Right cardiac atrium (tissue), 5 donors: ENCODE results near the gene HBG2. TPM values are rescaled to one million over a fixed set of nuclear protein-coding genes. Genes with fewer than 3 reads are reported as not detected.
"Not testable (repeated sequence)": the region's sequence is repeated elsewhere in the genome, so short reads cannot be mapped to it uniquely, and the experiment has no call there.

ENCODE experiments used
- ATAC-seq, 2 donors: fragments of 200-7000 bp; cut with Tn5 transposase; one replicate each; pipeline versions ENCODE4 v1.8.0 to v1.9.1; 2020; ENCODE audit warnings: moderate library complexity in 2 of 2, mild to moderate bottlenecking in 1 of 2
- DNase-seq, 3 donors: peaks; one replicate each; pipeline ENCODE4 v3.0.0-alpha.2; 2020
- H3K27ac ChIP-seq: one replicate; pipeline ENCODE4 v1.5.1; 2013; ENCODE audit warnings: mild to moderate bottlenecking, low read length, control low read depth, moderate library complexity
- H3K27me3 ChIP-seq: one replicate; pipeline ENCODE4 v1.6.1; 2013; ENCODE audit not compliant: control insufficient read depth, insufficient read depth
- H3K4me1 ChIP-seq: one replicate; pipeline ENCODE4 v1.6.1; 2013; ENCODE audit warnings: low read length; ENCODE audit not compliant: control insufficient read depth, insufficient read depth
- H3K4me3 ChIP-seq: one replicate; pipeline ENCODE4 v1.5.1; 2013; ENCODE audit warnings: low read length, control low read depth
- H3K9me3 ChIP-seq: one replicate; pipeline ENCODE4 v1.6.1; 2013; ENCODE audit warnings: low read length; ENCODE audit not compliant: control insufficient read depth
- WGBS: extraction: QIAGEN DNeasy Blood & Tissue Kit; methylation state at CpG from one replicate; pipeline ENCODE4 v1.1.7; 2013; 5-methylcytosine and 5-hydroxymethylcytosine counted together
- intact Hi-C, 4 donors: fragments of 100-400 bp; cut with DNase I; formaldehyde crosslinking; loops; one replicate each; pipeline versions ENCODE4 v1.11.0 to v1.14.0; 2022 to 2023
- long read RNA-seq, 4 donors: library from polyadenylated mRNA; unstranded; transcript quantifications; one replicate each; pipeline ENCODE4 v2.0.0, GENCODE V29; 2020 to 2021
- polyA plus RNA-seq: library from polyadenylated mRNA; stranded (reverse); fragments of 200-250 nt; gene quantifications from one replicate; pipeline ENCODE4 v1.2.3, GENCODE V29; 2013
- total RNA-seq, 4 donors: library from RNA; stranded (reverse); fragmentation: NEBNext Ultra II Directional; extraction: Animal tissue kit (Norgen Biotek cat#: 25700); gene quantifications; one replicate each; pipeline ENCODE4 v1.2.1, GENCODE V29; 2021
- donor health status: healthy with polysubstance abuse.
- donor health status: DM: no; HTN: yes; CAD: no.
- donor health status: DM: no; HTN: no; CAD: no.
- donor health status: DM: no; HTN: yes; CAD: no; lungs with severe emphysema.
- donor health status: DM: yes; HTN: yes; CAD: no.

Gene HBG2
- total RNA-seq = 1 to 10 TPM in 1 of 4 donors, under 1 TPM in 1, not detected in 2; 0.44 to 1.1 TPM
- polyA plus RNA-seq = 0.27 TPM
- long read RNA-seq, donor 1 = 0 reads
- long read RNA-seq, donor 2 = 0 reads
- long read RNA-seq, donor 3 = 0 reads
- long read RNA-seq, donor 4 = 0 reads

DNA sequence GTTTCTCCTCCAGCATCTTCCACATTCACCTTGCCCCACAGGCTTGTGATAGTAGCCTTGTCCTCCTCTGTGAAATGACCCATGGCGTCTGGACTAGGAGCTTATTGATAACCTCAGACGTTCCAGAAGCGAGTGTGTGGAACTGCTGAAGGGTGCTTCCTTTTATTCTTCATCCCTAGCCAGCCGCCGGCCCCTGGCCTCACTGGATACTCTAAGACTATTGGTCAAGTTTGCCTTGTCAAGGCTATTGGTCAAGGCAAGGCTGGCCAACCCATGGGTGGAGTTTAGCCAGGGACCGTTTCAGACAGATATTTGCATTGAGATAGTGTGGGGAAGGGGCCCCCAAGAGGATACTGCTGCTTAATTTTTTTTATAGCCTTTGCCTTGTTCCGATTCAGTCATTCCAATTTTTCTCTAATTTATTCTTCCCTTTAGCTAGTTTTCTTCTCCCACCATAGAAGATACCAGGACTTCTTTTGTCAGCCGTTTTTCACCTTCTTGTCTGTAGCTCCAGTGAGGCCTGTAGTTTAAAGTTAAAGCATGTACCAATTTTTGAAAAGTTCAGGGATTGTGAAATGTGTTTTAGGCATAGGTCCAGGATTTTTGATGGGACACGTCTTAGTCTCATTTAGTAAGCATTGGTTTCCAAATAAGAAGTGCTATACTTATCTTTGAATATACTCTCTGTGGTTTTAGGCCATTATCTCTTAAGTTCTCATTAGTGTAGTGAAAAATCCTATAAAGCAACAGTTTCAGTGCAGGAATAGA is at the start of gene HBG2:
HBG2 (minus strand) TSS at position 136 of the 768 bp plus-strand sequence; CDS start at position 83, 53 bp downstream.
- H3K9me3 ChIP-seq, H3K4me3 ChIP-seq, H3K27ac ChIP-seq, H3K4me1 ChIP-seq, H3K27me3 ChIP-seq, intact Hi-C loops, DNase-seq: not testable (repeated sequence)
- WGBS = 53% methylated on average over 4 of the region's 9 CpGs
- ATAC-seq = peak in 1 of 2 donors; percentile 13

- no peak overlapping the region for H3K4me3 ChIP-seq
- DNase-seq (no peak), ATAC-seq (no peak)
- H3K9me3 ChIP-seq = no peaks in the 10 kb centered on the region
- no peaks in the 10 kb centered on the region for H3K4me1 ChIP-seq
- intact Hi-C loops = no loop called here
- WGBS = 95% methylated on average over 1 of the region's 1 CpG
- H3K27ac ChIP-seq = no peak overlapping the region
- no peaks in the 10 kb centered on the region for H3K27me3 ChIP-seq
Measured at GRCh38 chr11:5304046-5304445, 49.5 kb upstream of the HBG2 start.

GRCh38 chr11:5303626-5304025 is 49.0 kb upstream of the HBG2 start:
- no peak overlapping the region for H3K27ac ChIP-seq
- no peaks in the 10 kb centered on the region for H3K9me3 ChIP-seq
- ATAC-seq (no peak), DNase-seq (no peak)
- intact Hi-C loops = no loop called here
- H3K4me1 ChIP-seq = no peaks in the 10 kb centered on the region
- H3K27me3 ChIP-seq = no peaks in the 10 kb centered on the region
- 56% methylated on average over 5 of the region's 5 CpGs for WGBS
- no peak overlapping the region for H3K4me3 ChIP-seq

- Histone ChIP-seq H3K4me3 (no peak within 1 kb of the TSS), H3K27me3 (no peaks in the 10 kb centered on the region), H3K27ac (no peak within 1 kb of the TSS), H3K4me1 (no peaks in the 10 kb centered on the region), H3K9me3 (no peaks in the 10 kb centered on the region)
- DNase-seq (no peak), ATAC-seq (no peak)
- intact Hi-C loops = no loop called here
- 93% methylated on average over 2 of the region's 2 CpGs for WGBS
Measured at GRCh38 chr11:5301846-5302245, 47.3 kb upstream of the HBG2 start, which contains the start of gene OR51B4. OR51B4 (minus strand) TSS chr11:5301946; CDS start chr11:5301946, 0 bp downstream.

DNA sequence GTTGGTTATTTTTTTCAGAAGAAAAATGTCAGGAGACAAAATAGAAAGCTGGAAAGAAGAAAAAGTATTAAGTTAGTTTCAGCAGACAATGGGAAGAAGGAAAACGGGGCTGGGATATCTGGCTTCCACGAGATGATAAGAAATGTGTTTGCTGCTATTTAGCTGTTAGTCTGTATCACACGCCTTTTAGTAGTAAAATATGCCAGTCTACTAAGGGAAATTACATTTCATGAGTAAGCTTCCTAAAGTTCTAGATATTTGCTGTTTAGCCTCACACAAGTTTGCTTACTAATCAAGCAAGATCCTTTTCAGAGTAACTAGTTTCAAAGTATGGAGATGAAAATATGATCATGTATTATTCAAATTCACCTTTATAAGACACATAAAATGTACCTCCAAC is 45.7 kb upstream of the HBG2 start:
- intact Hi-C loops = no loop called here
- ATAC-seq = no peak
- Histone ChIP-seq H3K4me3 (no peak overlapping the region), H3K4me1 (no peaks in the 10 kb centered on the region), H3K9me3 (no peaks in the 10 kb centered on the region), H3K27me3 (no peaks in the 10 kb centered on the region), H3K27ac (no peak overlapping the region)
- no peak for DNase-seq
- WGBS = 18% methylated on average over 3 of the region's 3 CpGs

- ATAC-seq (no peak), DNase-seq (no peak)
- intact Hi-C loops = no loop called here
- H3K9me3 ChIP-seq = no peaks in the 10 kb centered on the region
- H3K27me3 ChIP-seq = no peaks in the 10 kb centered on the region
- no peak overlapping the region for H3K4me3 ChIP-seq
- no peaks in the 10 kb centered on the region for H3K4me1 ChIP-seq
- H3K27ac ChIP-seq = no peak overlapping the region
- WGBS = 74% methylated on average over 1 of the region's 1 CpG
Measured at GRCh38 chr11:5298451-5298850, 43.9 kb upstream of the HBG2 start.

DNA sequence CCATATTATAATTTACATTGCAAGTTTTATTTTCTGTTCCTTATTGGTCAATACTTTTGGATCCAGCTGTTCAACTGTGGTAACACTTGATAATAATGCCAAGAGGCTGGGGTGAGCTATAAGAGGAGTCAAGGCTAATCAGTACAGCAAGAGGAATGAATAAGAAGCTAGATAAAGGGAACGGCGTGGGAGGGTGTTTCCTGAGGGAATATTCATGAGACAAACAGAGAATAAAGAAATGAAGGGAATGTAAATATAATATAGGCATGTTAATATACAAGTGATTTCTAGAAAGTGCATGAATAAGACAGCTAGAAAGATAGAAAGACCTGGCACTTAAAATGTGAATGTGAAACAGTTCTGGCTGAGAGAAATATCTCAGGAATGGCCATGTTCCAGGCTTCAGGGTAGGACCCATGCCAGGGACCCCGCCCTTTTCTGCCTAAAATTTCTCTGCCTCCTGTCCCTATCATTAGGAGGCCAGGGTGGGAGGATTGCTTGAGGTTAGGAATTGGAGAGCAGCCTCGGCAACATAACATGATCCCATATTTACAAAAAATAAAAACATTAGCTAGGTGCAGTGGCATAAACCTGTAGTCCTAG is 43.2 kb upstream of the HBG2 start:
- no peaks in the 10 kb centered on the region for H3K27me3 ChIP-seq
- H3K4me1 ChIP-seq = no peaks in the 10 kb centered on the region
- H3K4me3 ChIP-seq = no peak overlapping the region
- no peak for DNase-seq
- intact Hi-C loops = no loop called here
- no peak for ATAC-seq
- WGBS = 33% methylated on average over 4 of the region's 4 CpGs
- no peaks in the 10 kb centered on the region for H3K9me3 ChIP-seq
- no peak overlapping the region for H3K27ac ChIP-seq

DNA sequence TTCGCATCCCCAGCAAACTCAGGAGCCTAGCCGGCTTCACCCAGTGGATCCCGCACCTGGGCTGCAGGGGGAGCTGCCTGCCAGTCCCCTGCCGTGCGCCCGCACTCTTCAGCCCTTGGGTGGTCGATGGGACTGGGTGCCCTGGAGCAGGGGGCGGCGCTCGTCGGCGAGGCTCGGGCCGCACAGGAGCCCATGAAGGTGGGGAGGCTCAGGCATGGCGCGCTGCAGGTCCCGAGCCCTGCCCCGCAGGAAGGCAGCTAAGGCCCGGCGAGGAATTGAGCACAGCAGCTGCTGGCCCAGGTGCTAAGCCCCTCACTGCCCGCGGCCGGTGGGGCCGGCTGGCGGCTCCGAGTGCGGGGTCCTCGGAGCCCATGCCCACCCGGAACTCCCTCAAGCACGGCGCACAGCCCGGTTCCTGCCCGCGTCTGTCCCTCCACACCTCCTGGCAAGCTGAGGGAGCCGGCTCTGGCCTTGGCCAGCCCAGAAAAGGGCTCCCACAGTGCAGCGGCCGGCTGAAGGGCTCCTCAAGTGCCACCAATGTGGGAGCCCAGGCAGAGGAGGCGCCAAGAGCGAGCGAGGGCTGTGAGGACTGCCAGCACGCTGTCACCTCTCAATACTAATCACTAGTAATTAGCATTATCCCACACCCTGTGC is 39.9 kb upstream of the HBG2 start:
- intact Hi-C loops, H3K9me3 ChIP-seq, H3K27me3 ChIP-seq, H3K4me3 ChIP-seq, ATAC-seq, H3K4me1 ChIP-seq, H3K27ac ChIP-seq: not testable (repeated sequence)
- 93% methylated on average over 41 of the region's 41 CpGs for WGBS
- DNase-seq = peak in 1 of 3 donors; percentile 52

- H3K4me1 ChIP-seq = no peaks in the 10 kb centered on the region
- no peaks in the 10 kb centered on the region for H3K9me3 ChIP-seq
- WGBS = 89% methylated on average over 8 of the region's 8 CpGs
- H3K27me3 ChIP-seq = no peaks in the 10 kb centered on the region
- no peak overlapping the region for H3K4me3 ChIP-seq
- intact Hi-C loops = no loop called here
- DNase-seq (no peak), ATAC-seq (no peak)
- no peak overlapping the region for H3K27ac ChIP-seq
Measured at GRCh38 chr11:5293028-5293427, 38.4 kb upstream of the HBG2 start.

DNA sequence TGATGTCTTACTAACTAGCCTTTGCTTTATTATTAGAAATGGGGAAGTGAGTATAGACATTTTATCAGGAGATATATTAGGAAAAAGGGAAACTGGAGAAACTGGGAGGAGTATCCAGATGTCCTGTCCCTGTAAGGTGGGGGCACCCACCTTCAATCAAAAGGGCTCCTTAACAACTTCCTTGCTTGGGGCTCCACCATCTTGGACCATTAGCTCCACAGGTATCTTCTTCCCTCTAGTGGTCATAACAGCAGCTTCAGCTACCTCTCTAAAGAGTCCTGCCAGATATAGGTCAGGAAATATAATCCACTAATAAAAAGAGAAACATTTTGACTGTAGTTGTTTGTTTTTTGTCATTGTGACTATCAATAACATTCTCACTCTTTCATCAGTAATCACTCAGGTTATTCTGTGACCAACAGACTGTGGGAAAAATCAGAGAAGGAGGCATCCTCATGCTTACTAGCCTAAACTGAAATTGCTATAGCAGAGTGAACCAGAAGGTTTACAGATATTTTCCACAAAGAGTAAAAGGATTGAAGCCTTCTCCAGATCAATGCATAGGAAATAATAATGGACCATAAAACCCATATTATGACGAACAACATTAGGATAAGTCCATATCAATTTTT is 36.7 kb upstream of the HBG2 start:
- Histone ChIP-seq H3K27me3 (no peaks in the 10 kb centered on the region), H3K4me1 (no peaks in the 10 kb centered on the region), H3K27ac (no peak overlapping the region), H3K9me3 (no peaks in the 10 kb centered on the region), H3K4me3 (no peak overlapping the region)
- 82% methylated on average over 1 of the region's 1 CpG for WGBS
- intact Hi-C loops = no loop called here
- DNase-seq (no peak), ATAC-seq (no peak)

- no peak overlapping the region for H3K27ac ChIP-seq
- H3K4me3 ChIP-seq = no peak overlapping the region
- DNase-seq (no peak), ATAC-seq (no peak)
- no peaks in the 10 kb centered on the region for H3K27me3 ChIP-seq
- H3K4me1 ChIP-seq = no peaks in the 10 kb centered on the region
- intact Hi-C loops = no loop called here
- WGBS = 92% methylated on average over 1 of the region's 1 CpG
- H3K9me3 ChIP-seq = no peaks in the 10 kb centered on the region
Measured at GRCh38 chr11:5290106-5290505, 35.5 kb upstream of the HBG2 start.
